Measurements from ENCODE around the gene CELA1.

The CELA1 gene

DNA sequence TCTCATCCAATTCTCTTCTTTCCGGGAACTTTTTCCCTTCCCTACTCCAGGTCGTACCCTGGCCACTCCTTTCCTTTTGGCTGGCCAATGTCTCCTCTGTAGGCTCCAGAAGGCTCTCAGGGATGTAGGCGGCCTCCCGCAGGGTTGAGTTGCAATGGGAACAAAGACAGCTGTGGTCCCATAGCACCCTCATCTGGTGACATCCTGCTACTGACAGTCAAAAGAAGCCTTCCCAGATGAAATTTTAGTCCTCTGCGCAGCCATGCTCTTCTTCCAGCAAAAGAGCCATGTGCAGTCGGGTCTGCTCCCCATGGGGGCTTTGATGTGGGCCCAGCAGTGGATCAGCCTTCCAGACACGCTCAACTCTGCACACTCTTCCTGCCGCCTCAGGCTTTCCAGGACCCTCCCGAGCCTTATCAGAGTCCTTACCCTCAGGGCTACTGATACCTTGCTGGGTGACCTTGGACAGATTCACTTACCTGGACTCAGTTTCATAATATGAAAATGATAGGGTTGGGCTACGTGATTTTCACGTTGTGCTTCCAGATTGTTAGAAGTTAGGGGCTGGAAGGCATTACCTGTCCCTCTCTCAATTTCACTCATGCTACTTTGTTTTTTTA is 5.5 kb upstream of the CELA1 start:
- no peak for DNase-seq (ENCODE audit: extremely low read depth, insufficient read length)

DNA sequence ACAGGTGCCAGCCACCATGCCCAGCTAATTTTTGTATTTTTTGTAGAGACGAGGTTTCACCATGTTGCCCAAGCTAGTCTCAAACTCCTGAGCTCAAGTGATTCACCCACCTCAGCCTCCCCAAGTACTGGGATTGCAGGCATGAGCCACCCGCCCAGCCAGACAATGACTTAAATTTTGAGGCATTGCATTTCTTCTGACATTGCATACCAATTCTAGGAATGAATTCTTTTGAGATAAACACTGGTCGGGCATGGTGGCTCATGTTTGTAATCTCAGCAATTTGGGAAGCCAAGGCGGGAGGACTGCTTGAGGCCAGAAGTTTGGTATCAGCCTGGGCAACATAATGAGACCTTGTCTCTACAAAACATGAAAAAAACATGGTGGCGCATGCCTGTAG is 2.5 kb upstream of the CELA1 start:
- TF ChIP-seq, protein P1, sequence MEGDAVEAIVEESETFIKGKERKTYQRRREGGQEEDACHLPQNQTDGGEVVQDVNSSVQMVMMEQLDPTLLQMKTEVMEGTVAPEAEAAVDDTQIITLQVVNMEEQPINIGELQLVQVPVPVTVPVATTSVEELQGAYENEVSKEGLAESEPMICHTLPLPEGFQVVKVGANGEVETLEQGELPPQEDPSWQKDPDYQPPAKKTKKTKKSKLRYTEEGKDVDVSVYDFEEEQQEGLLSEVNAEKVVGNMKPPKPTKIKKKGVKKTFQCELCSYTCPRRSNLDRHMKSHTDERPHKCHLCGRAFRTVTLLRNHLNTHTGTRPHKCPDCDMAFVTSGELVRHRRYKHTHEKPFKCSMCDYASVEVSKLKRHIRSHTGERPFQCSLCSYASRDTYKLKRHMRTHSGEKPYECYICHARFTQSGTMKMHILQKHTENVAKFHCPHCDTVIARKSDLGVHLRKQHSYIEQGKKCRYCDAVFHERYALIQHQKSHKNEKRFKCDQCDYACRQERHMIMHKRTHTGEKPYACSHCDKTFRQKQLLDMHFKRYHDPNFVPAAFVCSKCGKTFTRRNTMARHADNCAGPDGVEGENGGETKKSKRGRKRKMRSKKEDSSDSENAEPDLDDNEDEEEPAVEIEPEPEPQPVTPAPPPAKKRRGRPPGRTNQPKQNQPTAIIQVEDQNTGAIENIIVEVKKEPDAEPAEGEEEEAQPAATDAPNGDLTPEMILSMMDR (IDR thresholded peaks at IDR 0.05; ENCODE audit: insufficient read depth, low read length, poor library complexity, severe bottlenecking), result no peak
- no peak overlapping the region for H3K4me3 ChIP-seq (replicated peaks; ENCODE audit: low read depth, low read length)
- no peaks in the 10 kb centered on the region for H3K27me3 ChIP-seq (replicated peaks; ENCODE audit: control insufficient read depth, insufficient read depth, low read length)
- peaks cover 2% of the 10 kb centered on the region for H3K36me3 ChIP-seq (ENCODE audit: control insufficient read depth, insufficient read depth, low read length)
- no peak for DNase-seq (ENCODE audit: extremely low read depth, insufficient read length)

More for the DNA sequence above, 5.5 kb upstream of the CELA1 start:
- no peak overlapping the region for H3K4me3 ChIP-seq (replicated peaks; ENCODE audit: low read depth, low read length)
- H3K36me3 ChIP-seq (ENCODE audit: control insufficient read depth, insufficient read depth, low read length), result peaks cover 4% of the 10 kb centered on the region
- no peaks in the 10 kb centered on the region for H3K27me3 ChIP-seq (replicated peaks; ENCODE audit: control insufficient read depth, insufficient read depth, low read length)
- TF ChIP-seq, protein P1 (IDR thresholded peaks at IDR 0.05; ENCODE audit: insufficient read depth, low read length, poor library complexity, severe bottlenecking), result peak; percentile 61

DNA sequence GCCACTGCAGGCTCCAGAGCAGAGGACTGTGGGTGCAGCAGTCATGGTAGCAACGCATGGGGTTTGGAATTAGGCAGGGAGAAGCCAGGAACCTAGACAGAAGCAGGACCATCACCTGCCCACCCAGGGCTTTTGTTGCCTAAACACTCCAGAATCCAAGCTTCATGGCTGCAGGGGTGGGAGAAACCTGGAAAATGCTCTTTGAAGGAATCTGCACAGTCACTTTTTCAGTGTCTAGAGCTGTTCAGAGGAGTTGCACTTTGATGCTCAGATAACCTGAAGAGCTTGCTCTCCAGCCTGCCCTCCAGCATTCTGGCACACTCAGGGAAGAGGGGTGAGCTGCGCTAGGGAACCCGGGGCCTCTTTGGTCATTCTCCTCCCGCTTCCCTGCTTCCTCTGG is 1.6 kb upstream of the CELA1 start:
- no peak for DNase-seq (ENCODE audit: extremely low read depth, insufficient read length)
- no peak overlapping the region for H3K4me3 ChIP-seq (replicated peaks; ENCODE audit: low read depth, low read length)
- no peaks in the 10 kb centered on the region for H3K27me3 ChIP-seq (replicated peaks; ENCODE audit: control insufficient read depth, insufficient read depth, low read length)
- no peaks in the 10 kb centered on the region; the same call in 1 of the 2 replicates for H3K36me3 ChIP-seq (ENCODE audit: control insufficient read depth, insufficient read depth, low read length)
- TF ChIP-seq, protein P1 (IDR thresholded peaks at IDR 0.05; ENCODE audit: insufficient read depth, low read length, poor library complexity, severe bottlenecking), result no peak

DNA sequence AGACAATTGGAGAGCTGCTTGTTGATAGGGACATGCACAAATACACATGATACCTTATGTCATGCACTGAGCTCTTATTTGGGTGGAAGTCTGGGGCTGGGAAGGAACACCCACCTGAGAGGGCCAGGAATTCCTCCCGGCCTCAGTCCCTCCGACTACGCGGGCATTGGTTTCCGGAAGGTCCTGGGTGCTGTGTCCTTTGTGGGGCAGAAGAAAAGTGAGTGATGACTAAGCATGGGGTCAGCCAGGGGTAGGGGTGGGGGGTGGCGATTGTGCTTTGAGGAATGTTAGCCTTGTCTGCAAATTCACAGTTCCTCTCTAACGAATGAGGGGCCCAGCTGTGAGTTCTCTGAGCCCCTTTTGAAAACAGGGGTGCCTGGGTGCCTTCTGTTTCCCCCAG is 798 bp downstream of the CELA1 start:
- no peak for DNase-seq (ENCODE audit: extremely low read depth, insufficient read length)
- no peaks in the 10 kb centered on the region for H3K36me3 ChIP-seq (ENCODE audit: control insufficient read depth, insufficient read depth, low read length)

DNA sequence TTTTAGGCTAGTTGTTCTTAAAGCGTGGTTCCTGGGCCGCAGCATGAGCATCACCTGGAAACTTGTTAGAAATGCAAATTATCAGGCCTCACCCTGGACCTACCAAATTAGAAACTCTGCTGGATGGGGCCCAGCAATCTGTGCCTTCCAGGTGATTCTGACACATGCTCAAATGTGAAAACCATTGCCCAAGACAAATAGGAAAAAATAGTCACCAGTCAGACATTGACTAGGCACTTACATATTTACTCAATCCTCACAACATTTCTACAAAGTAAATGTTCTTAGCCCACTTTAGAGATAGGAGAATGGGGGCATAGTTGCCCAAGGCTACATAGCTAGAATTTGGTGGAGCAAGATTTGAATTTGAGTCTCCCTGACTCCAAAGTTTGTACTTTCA is 3.3 kb downstream of the CELA1 start:
- Histone ChIP-seq H3K4me3 (replicated peaks; ENCODE audit: low read depth, low read length) (no peak overlapping the region), H3K36me3 (ENCODE audit: control insufficient read depth, insufficient read depth, low read length) (no peaks in the 10 kb centered on the region), H3K27me3 (replicated peaks; ENCODE audit: control insufficient read depth, insufficient read depth, low read length) (no peaks in the 10 kb centered on the region)
- TF ChIP-seq, protein P1 (IDR thresholded peaks at IDR 0.05; ENCODE audit: insufficient read depth, low read length, poor library complexity, severe bottlenecking), result no peak
- no peak for DNase-seq (ENCODE audit: extremely low read depth, insufficient read length)

More for the DNA sequence above, 798 bp downstream of the CELA1 start:
- no peak overlapping the region for H3K4me3 ChIP-seq (replicated peaks; ENCODE audit: low read depth, low read length)
- TF ChIP-seq, protein P1 (IDR thresholded peaks at IDR 0.05; ENCODE audit: insufficient read depth, low read length, poor library complexity, severe bottlenecking), result no peak
- H3K27me3 ChIP-seq (replicated peaks; ENCODE audit: control insufficient read depth, insufficient read depth, low read length), result no peaks in the 10 kb centered on the region

DNA sequence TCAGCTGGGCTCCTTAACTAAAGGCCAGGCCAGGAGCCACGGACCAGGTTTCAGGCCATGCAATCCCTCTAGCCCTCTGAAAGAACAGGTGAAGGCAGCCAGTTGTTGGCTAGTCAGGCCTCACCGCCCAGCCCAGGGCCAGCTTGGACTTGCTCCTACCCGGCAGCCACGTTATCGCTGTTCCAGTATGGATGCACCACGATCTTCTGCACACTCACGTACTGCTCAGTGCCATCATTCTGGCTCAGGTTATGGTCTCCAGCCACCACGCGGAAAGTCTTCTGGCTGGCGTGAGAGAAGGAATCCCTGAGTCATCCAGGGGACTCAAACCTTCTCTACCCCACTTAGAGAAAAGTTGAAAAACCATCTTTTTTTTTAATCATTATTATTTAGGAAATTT is 4.1 kb downstream of the CELA1 start:
- DNase-seq (ENCODE audit: extremely low read depth, insufficient read length), result no peak
- Histone ChIP-seq H3K36me3 (ENCODE audit: control insufficient read depth, insufficient read depth, low read length) (no peaks in the 10 kb centered on the region), H3K27me3 (replicated peaks; ENCODE audit: control insufficient read depth, insufficient read depth, low read length) (no peaks in the 10 kb centered on the region), H3K4me3 (replicated peaks; ENCODE audit: low read depth, low read length) (no peak overlapping the region)
- TF ChIP-seq, protein P1 (IDR thresholded peaks at IDR 0.05; ENCODE audit: insufficient read depth, low read length, poor library complexity, severe bottlenecking), result no peak
